IMR-90 (cell line): ENCODE measurements around the gene ZNF283. TPM values are rescaled to one million over a fixed set of nuclear protein-coding genes. Genes with fewer than 3 reads are reported as not detected.

Experiments
- ATAC-seq: fragments of 200-7000 bp; cut with Tn5 transposase; 2 replicates; pipeline ENCODE4 v1.9.1; 2020; ENCODE audit warnings: low read depth, mild to moderate bottlenecking, moderate library complexity
- BruUV-seq: library from RNA; stranded (reverse); fragments of 400-500 nt; replicated peaks from 2 replicates; lab custom pipeline; 2021; lab: Mats Ljungman, UMichigan
- CTCF ChIA-PET: fragments of 300-600 bp; formaldehyde crosslinking; extraction: SDS; loops from one replicate; lab custom pipeline; 2021; ENCODE audit warnings: antibody characterized with exemption; lab: Yijun Ruan, JAX
- POLR2A ChIA-PET: fragments of 300-600 bp; sonication (Branson Sonifier 250); formaldehyde crosslinking; loops from one replicate; lab custom pipeline; 2022; ENCODE audit warnings: antibody characterized with exemption; ENCODE audit not compliant: unreplicated experiment; lab: Charles Lee
- DNase-seq: peaks from one replicate; pipeline ENCODE4 v3.0.0; 2013
- H2AFZ ChIP-seq: replicated peaks from 2 replicates; pipeline ENCODE3; 2013; ENCODE audit warnings: low read length, mild to moderate bottlenecking; ENCODE audit not compliant: poor library complexity
- H2AK5ac ChIP-seq: 2 replicates; pipeline ENCODE4 v1.6.1; 2013; ENCODE audit warnings: low read depth, low read length, inconsistent platforms
- H2AK9ac ChIP-seq: replicated peaks from 2 replicates; pipeline ENCODE3; 2013; ENCODE audit warnings: mild to moderate bottlenecking, low read depth, low read length, moderate library complexity; ENCODE audit not compliant: poor library complexity
- H2BK120ac ChIP-seq: 2 replicates; pipeline ENCODE4 v1.6.1; 2013; ENCODE audit warnings: low read depth, low read length, inconsistent platforms
- H2BK15ac ChIP-seq: 3 replicates; pipeline ENCODE4 v1.6.1; 2013; ENCODE audit warnings: low read depth, low read length, inconsistent platforms
- H2BK20ac ChIP-seq: 2 replicates; pipeline ENCODE4 v1.6.1; 2013; ENCODE audit warnings: low read depth, mild to moderate bottlenecking, inconsistent platforms, low read length, moderate library complexity
- H2BK5ac ChIP-seq: 2 replicates; pipeline ENCODE4 v1.6.1; 2013; ENCODE audit warnings: mild to moderate bottlenecking, low read depth, low read length, inconsistent platforms; ENCODE audit not compliant: poor library complexity, severe bottlenecking
- H3K14ac ChIP-seq: replicated peaks from 2 replicates; pipeline ENCODE4 v1.6.1; 2013; ENCODE audit warnings: low read depth, low read length, inconsistent platforms
- H3K18ac ChIP-seq: 2 replicates; pipeline ENCODE4 v1.6.1; 2013; ENCODE audit warnings: low read depth, low read length, control low read depth
- H3K23ac ChIP-seq: 2 replicates; pipeline ENCODE4 v1.6.1; 2013; ENCODE audit warnings: low read depth, low read length, inconsistent platforms
- H3K27ac ChIP-seq: 2 replicates; pipeline ENCODE4 v1.5.1; 2013; ENCODE audit warnings: mild to moderate bottlenecking, control low read depth, low read length; ENCODE audit not compliant: insufficient read depth
- H3K27me3 ChIP-seq: 2 replicates; pipeline ENCODE4 v1.6.1; 2013; ENCODE audit warnings: low read length; ENCODE audit not compliant: control insufficient read depth, insufficient read depth
- H3K36me3 ChIP-seq: 2 replicates; pipeline ENCODE4 v1.6.1; 2013; ENCODE audit warnings: low read length, mixed read lengths; ENCODE audit not compliant: control insufficient read depth, insufficient read depth
- H3K4ac ChIP-seq: 2 replicates; pipeline ENCODE4 v1.6.1; 2013; ENCODE audit warnings: low read depth, low read length, inconsistent platforms
- H3K4me1 ChIP-seq: 2 replicates; pipeline ENCODE4 v1.6.1; 2013; ENCODE audit warnings: low read length, mixed read lengths; ENCODE audit not compliant: control insufficient read depth, insufficient read depth
- H3K4me2 ChIP-seq: 2 replicates; pipeline ENCODE4 v1.6.1; 2013; ENCODE audit warnings: low read depth, mild to moderate bottlenecking, control low read depth, low read length, moderate library complexity
- H3K4me3 ChIP-seq: 2 replicates; pipeline ENCODE4 v1.5.1; 2013; ENCODE audit warnings: low read depth, mild to moderate bottlenecking, control low read depth, low read length, moderate library complexity; ENCODE audit not compliant: insufficient read depth
- H3K56ac ChIP-seq: 2 replicates; pipeline ENCODE4 v1.6.1; 2013; ENCODE audit warnings: low read length, inconsistent platforms; ENCODE audit not compliant: insufficient read depth; ENCODE audit errors: extremely low read depth
- H3K79me1 ChIP-seq, 2 experiments: 2 replicates each; pipeline ENCODE4 v1.6.1; 2013; ENCODE audit warnings: low read length in 2 of 2, inconsistent platforms in 1 of 2, low read depth in 1 of 2
- H3K9ac ChIP-seq: 2 replicates; pipeline ENCODE4 v1.6.1; 2013; ENCODE audit warnings: low read depth, low read length, control low read depth
- H3K9me1 ChIP-seq: 2 replicates; pipeline ENCODE4 v1.6.1; 2013; ENCODE audit warnings: low read length, inconsistent platforms; ENCODE audit not compliant: insufficient read depth
- H3K9me3 ChIP-seq: 2 replicates; pipeline ENCODE4 v1.6.1; 2013; ENCODE audit warnings: low read length; ENCODE audit not compliant: control insufficient read depth, insufficient read depth
- H4K20me1 ChIP-seq: 2 replicates; pipeline ENCODE4 v1.6.1; 2013; ENCODE audit warnings: low read length, inconsistent platforms; ENCODE audit not compliant: insufficient read depth
- H4K5ac ChIP-seq: 2 replicates; pipeline ENCODE4 v1.6.1; 2013; ENCODE audit warnings: mild to moderate bottlenecking, low read depth, low read length, control low read depth
- H4K8ac ChIP-seq, 2 experiments: 2 replicates each; pipeline ENCODE4 v1.6.1; 2013; ENCODE audit warnings: low read depth in 2 of 2, low read length in 2 of 2, control low read depth in 1 of 2, inconsistent platforms in 1 of 2
- H4K91ac ChIP-seq: 2 replicates; pipeline ENCODE4 v1.6.1; 2013; ENCODE audit warnings: low read depth, low read length, inconsistent platforms; ENCODE audit not compliant: insufficient read depth
- BHLHE40 ChIP-seq: fragments of 150-350 bp; IDR thresholded peaks from 2 replicates; pipeline ENCODE4 v1.6.1; 2016; ENCODE audit warnings: mild to moderate bottlenecking, low read depth, low read length
- CEBPB ChIP-seq: IDR thresholded peaks from 2 replicates; pipeline ENCODE4 v1.6.1; 2012; ENCODE audit warnings: low read depth, low read length, improper control_type of control experiment
- CHD1 ChIP-seq: IDR thresholded peaks from 2 replicates; pipeline ENCODE4 v1.6.1; 2012; ENCODE audit warnings: low read depth, low read length, improper control_type of control experiment
- CTCF ChIP-seq: conservative IDR thresholded peaks from 2 replicates; pipeline ENCODE4 v1.5.1; 2012; ENCODE audit warnings: mild to moderate bottlenecking, low read depth, low read length, improper control_type of control experiment
- ELK1 ChIP-seq: fragments of 150-350 bp; IDR thresholded peaks from 2 replicates; pipeline ENCODE4 v1.6.1; 2016; ENCODE audit warnings: low read depth, mild to moderate bottlenecking, low read length, moderate library complexity, borderline replicate concordance
- FOS ChIP-seq: fragments of 150-350 bp; IDR thresholded peaks from 2 replicates; pipeline ENCODE4 v1.6.1; 2016; ENCODE audit warnings: low read depth, low read length
- MAFK ChIP-seq: IDR thresholded peaks from 2 replicates; pipeline ENCODE4 v1.6.1; 2012; ENCODE audit warnings: low read depth, low read length, improper control_type of control experiment
- MAZ ChIP-seq: IDR thresholded peaks from 2 replicates; pipeline ENCODE4 v1.6.1; 2012; ENCODE audit warnings: low read depth, mild to moderate bottlenecking, low read length, improper control_type of control experiment, moderate library complexity, borderline replicate concordance
- MXI1 ChIP-seq: IDR thresholded peaks from 2 replicates; pipeline ENCODE4 v1.6.1; 2012; ENCODE audit warnings: low read depth, mild to moderate bottlenecking, low read length, moderate library complexity, borderline replicate concordance
- NFE2L2 ChIP-seq: fragments of 150-350 bp; IDR thresholded peaks from 2 replicates; pipeline ENCODE4 v1.6.1; 2016; ENCODE audit warnings: low read depth, mild to moderate bottlenecking, low read length
- POLR2A ChIP-seq: IDR thresholded peaks from 2 replicates; pipeline ENCODE4 v1.6.1; 2012; ENCODE audit warnings: mild to moderate bottlenecking, low read depth, low read length
- RAD21 ChIP-seq: IDR thresholded peaks from 2 replicates; pipeline ENCODE4 v1.6.1; 2012; ENCODE audit warnings: low read length, improper control_type of control experiment
- RCOR1 ChIP-seq: IDR thresholded peaks from 2 replicates; pipeline ENCODE4 v1.6.1; 2012; ENCODE audit warnings: mild to moderate bottlenecking, low read length, improper control_type of control experiment; ENCODE audit not compliant: insufficient replicate concordance
- RFX5 ChIP-seq: IDR thresholded peaks from 2 replicates; pipeline ENCODE4 v1.8.0; 2012; ENCODE audit warnings: low read depth, mild to moderate bottlenecking, low read length, moderate library complexity
- SMC3 ChIP-seq: fragments of 150-350 bp; IDR thresholded peaks from 2 replicates; pipeline ENCODE4 v1.6.1; 2016; ENCODE audit warnings: low read depth, mild to moderate bottlenecking, antibody characterized with exemption, low read length, moderate library complexity
- USF2 ChIP-seq: fragments of 150-350 bp; IDR thresholded peaks from 2 replicates; pipeline ENCODE4 v1.6.1; 2017; ENCODE audit warnings: mild to moderate bottlenecking, antibody characterized with exemption, low read length, low read depth
- dilution Hi-C: fragments of 300-500 bp; cut with HindIII; formaldehyde crosslinking; loops from one replicate; pipeline ENCODE4 v1.14.3; 2018; ENCODE audit warnings: low sequenced_read_pairs; ENCODE audit not compliant: unreplicated experiment
- in situ Hi-C: fragments of 300-500 bp; cut with MboI; formaldehyde crosslinking; loops from 3 replicates; pipeline ENCODE4 v1.14.3; 2019; ENCODE audit warnings: low sequenced_read_pairs, inconsistent platforms, mixed read lengths
- intact Hi-C: fragments of 100-400 bp; cut with micrococcal nuclease; formaldehyde crosslinking; loops from 2 replicates; pipeline ENCODE4 v1.10.0; 2022
- polyA plus RNA-seq, 3 experiments: library from polyadenylated mRNA; depleted of rRNA; stranded (reverse); fragments of >200 nt; gene quantifications; 2 replicates each; pipeline ENCODE4 v1.2.3, GENCODE V29; 2012; ENCODE audit warnings: low replicate concordance in 1 of 3
- total RNA-seq: library from RNA; depleted of rRNA; stranded (reverse); fragments of >200 nt; gene quantifications from 2 replicates; pipeline ENCODE4 v1.2.3, GENCODE V29; 2012

The ZNF283 gene
- total and polyA plus RNA-seq, 2 of the 4 experiments (the other 2 are of a cell fraction): 2.1 to 5.0 TPM

- no peak overlapping the region for H4K91ac ChIP-seq
- H3K27ac ChIP-seq: no peak overlapping the region
- BruUV-seq: no TSS peak
- H3K79me1 ChIP-seq: no peaks in the 10 kb centered on the region
- H3K18ac ChIP-seq: no peak overlapping the region
- H4K20me1 ChIP-seq: no peaks in the 10 kb centered on the region
- dilution Hi-C loops (no loop called here), intact Hi-C loops (loop anchor here (5.0 to 10.0 kb wide), 2 partner anchors 270 to 363 kb away; no protein-coding TSS in a partner anchor), in situ Hi-C loops (no loop called here)
- H3K9me3 ChIP-seq: no peaks in the 10 kb centered on the region
- no peak overlapping the region for H3K23ac ChIP-seq
- no peak overlapping the region for H3K4me2 ChIP-seq
- H2AFZ ChIP-seq: no peak overlapping the region
- H3K27me3 ChIP-seq: peaks cover 11% of the 10 kb centered on the region
- H2AK5ac ChIP-seq: no peak overlapping the region
- no peak overlapping the region for H2BK120ac ChIP-seq
- no peak overlapping the region for H4K5ac ChIP-seq
- no peak for DNase-seq
- no peak overlapping the region for H2BK5ac ChIP-seq
- H3K4ac ChIP-seq: no peak overlapping the region
- H3K36me3 ChIP-seq: no peaks in the 10 kb centered on the region
- no peak overlapping the region for H4K8ac ChIP-seq
- no peak overlapping the region for H2BK15ac ChIP-seq
- no peaks in the 10 kb centered on the region for H3K9me1 ChIP-seq
- ChIA-PET CTCF (no interaction called here), POLR2A (no interaction called here)
- ATAC-seq: no peak
- no peak overlapping the region for H3K14ac ChIP-seq
- H2BK20ac ChIP-seq: no peak overlapping the region
- H2AK9ac ChIP-seq: no peak overlapping the region
- H3K4me1 ChIP-seq: no peaks in the 10 kb centered on the region
- H3K56ac ChIP-seq: no peak overlapping the region
- no peak for TF ChIP-seq POLR2A
- no peak for TF ChIP-seq RCOR1
- no peak for TF ChIP-seq MAZ
- no peak for TF ChIP-seq CHD1
- TF ChIP-seq MXI1: no peak
- no peak for TF ChIP-seq CTCF
- no peak for TF ChIP-seq CEBPB
- TF ChIP-seq MAFK: no peak
- no peak for TF ChIP-seq RAD21
- TF ChIP-seq FOS: no peak
- TF ChIP-seq RFX5: no peak
- no peak for TF ChIP-seq SMC3
- no peak for TF ChIP-seq BHLHE40
- TF ChIP-seq NFE2L2: no peak
- TF ChIP-seq USF2: no peak
- no peak for TF ChIP-seq ELK1
- H3K4me3 ChIP-seq: no peak overlapping the region
- no peak overlapping the region for H3K9ac ChIP-seq
These were observed 19.5 kb upstream of the ZNF283 start for GRCh38 chr19:43807651-43808050.
